Activated T-helper 1 cell treated with anti-CD3 and anti-CD28 coated beads, Interleukin-12 subunit alpha, Interleukin-12 subunit beta, Interleukin-2, Interleukin-4 antibody, amounts not matched to agents 30 ng/mL and 10 ng/mL and 1 ng/mL, durations not matched to agents 14 hours and 24 hours and 36 hours (primary cell): ENCODE data around the gene ETS1. TPM values are rescaled to one million over a fixed set of nuclear protein-coding genes. Genes with fewer than 3 reads are reported as not detected.

Experiments
- DNase-seq: peaks from one replicate; pipeline ENCODE4 v3.0.0; 2021; ENCODE audit warnings: low spot score
- H3K27ac Mint-ChIP-seq: one replicate; pipeline ENCODE4 v1.8.0; 2021; ENCODE audit warnings: mild to moderate bottlenecking, mixed read lengths
- H3K27me3 Mint-ChIP-seq: one replicate; pipeline ENCODE4 v1.8.0; 2022; ENCODE audit warnings: mild to moderate bottlenecking, moderate library complexity, mixed read lengths; ENCODE audit not compliant: insufficient read depth
- H3K36me3 Mint-ChIP-seq: one replicate; pipeline ENCODE4 v1.8.0; 2021; ENCODE audit warnings: low read depth, mixed read lengths
- H3K4me1 Mint-ChIP-seq: one replicate; pipeline ENCODE4 v1.8.0; 2021; ENCODE audit warnings: low read depth, mixed read lengths
- H3K4me3 Mint-ChIP-seq: one replicate; pipeline ENCODE4 v1.8.0; 2021; ENCODE audit warnings: mild to moderate bottlenecking, moderate library complexity, mixed read lengths
- H3K9me3 Mint-ChIP-seq: one replicate; pipeline ENCODE4 v1.8.0; 2021; ENCODE audit warnings: mixed read lengths
- intact Hi-C: fragments of 100-400 bp; cut with micrococcal nuclease; formaldehyde crosslinking; loops from one replicate; pipeline ENCODE4 v1.15.1; 2024
- total RNA-seq: library from RNA; stranded (reverse); gene quantifications from 2 replicates; pipeline ENCODE4 v1.2.3, GENCODE V29; 2022

ETS1 gene
- total RNA-seq, 1 donor from 2014 or later = 609 TPM

DNA sequence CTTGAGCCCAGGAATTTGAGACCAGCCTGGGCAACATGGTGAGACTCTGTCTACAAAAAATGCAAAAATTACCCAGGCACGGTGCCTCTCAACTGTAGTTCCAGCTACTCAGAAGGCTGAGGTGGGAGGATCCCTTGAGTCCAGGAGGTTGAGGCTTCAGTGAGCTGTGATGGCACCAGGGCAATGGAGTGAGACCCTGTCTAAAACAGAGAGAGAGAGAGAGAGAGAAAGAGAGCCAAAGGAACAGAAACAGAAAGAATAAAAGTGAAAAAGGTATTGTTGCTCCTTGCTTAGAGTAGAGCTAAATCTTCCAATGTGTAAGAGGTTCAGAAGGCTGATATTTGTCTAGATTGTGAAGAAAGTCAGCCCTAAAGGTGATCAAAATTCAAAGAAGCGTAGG is 8.9 kb upstream of the ETS1 start:
- DNase-seq = no peak
- Mint-ChIP-seq H3K4me3 (no peak overlapping the region), H3K36me3 (no peaks in the 10 kb centered on the region), H3K4me1 (no peaks in the 10 kb centered on the region), H3K27me3 (peaks cover 3% of the 10 kb centered on the region), H3K27ac (no peak overlapping the region), H3K9me3 (no peaks in the 10 kb centered on the region)
- intact Hi-C loops = no loop called here

DNA sequence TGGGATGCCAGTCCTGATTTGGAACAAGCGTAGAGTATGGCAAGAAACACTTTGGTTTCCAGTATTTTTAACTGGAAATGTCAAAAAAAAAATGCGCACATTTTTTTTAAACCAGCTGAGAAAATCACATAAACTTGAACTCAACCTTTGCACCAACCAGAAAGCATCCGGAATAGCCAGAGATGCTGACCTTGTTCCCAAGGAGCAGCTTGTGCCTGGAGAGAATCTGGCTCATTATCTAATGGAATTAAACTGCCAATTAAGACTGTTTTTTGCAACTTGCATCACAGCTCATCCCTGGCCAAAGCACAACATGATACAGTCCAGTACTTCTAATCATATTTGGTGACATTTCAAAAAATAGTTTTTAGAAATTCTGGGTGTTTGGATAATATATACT is 8.4 kb upstream of the ETS1 start:
- H3K27me3 Mint-ChIP-seq = peaks cover 3% of the 10 kb centered on the region
- H3K27ac Mint-ChIP-seq = no peak overlapping the region
- H3K4me3 Mint-ChIP-seq = no peak overlapping the region
- no peaks in the 10 kb centered on the region for H3K36me3 Mint-ChIP-seq
- H3K4me1 Mint-ChIP-seq = no peaks in the 10 kb centered on the region
- no peak for DNase-seq
- intact Hi-C loops = no loop called here
- no peaks in the 10 kb centered on the region for H3K9me3 Mint-ChIP-seq

DNA sequence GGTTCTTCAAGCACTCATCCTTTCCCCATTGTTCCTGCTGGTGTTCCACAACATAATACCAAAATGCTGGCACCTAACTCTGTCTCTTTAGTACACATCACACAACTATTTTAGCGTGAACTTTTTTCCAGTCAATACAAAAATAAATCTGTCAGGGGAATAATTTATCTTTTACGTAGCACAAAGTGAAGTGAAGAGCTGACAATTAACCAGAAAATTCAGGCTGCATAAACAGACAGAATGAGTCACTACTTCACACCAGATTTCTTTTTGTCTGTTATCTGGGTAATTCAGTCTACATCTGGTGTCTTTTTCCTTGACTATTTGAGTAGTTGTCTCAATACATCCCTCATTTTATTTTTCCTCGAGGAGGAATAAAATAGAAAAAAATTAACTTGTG is 7.9 kb upstream of the ETS1 start:
- no peaks in the 10 kb centered on the region for H3K9me3 Mint-ChIP-seq
- no peak overlapping the region for H3K27ac Mint-ChIP-seq
- intact Hi-C loops = no loop called here
- H3K27me3 Mint-ChIP-seq = peaks cover 3% of the 10 kb centered on the region
- no peak overlapping the region for H3K4me3 Mint-ChIP-seq
- H3K36me3 Mint-ChIP-seq = no peaks in the 10 kb centered on the region
- DNase-seq = no peak
- no peaks in the 10 kb centered on the region for H3K4me1 Mint-ChIP-seq

DNA sequence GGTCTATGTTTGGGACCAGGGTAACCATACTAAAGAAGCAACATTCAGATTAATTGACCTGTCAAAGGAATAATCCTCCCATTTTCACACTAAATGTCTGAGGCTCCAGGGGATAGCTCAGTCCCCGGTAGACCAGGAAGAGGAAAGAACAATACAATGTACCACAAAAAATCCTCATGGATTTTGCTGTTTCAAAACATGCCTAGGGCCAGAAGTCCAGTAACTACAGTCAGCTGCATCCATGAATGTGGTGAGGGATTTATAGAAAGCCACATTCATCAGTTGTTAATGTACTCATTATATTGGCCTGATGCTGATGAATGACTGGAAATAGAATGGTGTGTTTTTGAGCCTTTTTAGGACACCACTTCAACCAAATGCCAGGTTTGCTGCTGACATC is 6.9 kb upstream of the ETS1 start:
- intact Hi-C loops = no loop called here
- no peaks in the 10 kb centered on the region for H3K36me3 Mint-ChIP-seq
- H3K27me3 Mint-ChIP-seq = peaks cover 8% of the 10 kb centered on the region
- no peak overlapping the region for H3K4me3 Mint-ChIP-seq
- H3K9me3 Mint-ChIP-seq = peaks cover 3% of the 10 kb centered on the region
- H3K4me1 Mint-ChIP-seq = no peaks in the 10 kb centered on the region
- DNase-seq = no peak
- no peak overlapping the region for H3K27ac Mint-ChIP-seq

DNA sequence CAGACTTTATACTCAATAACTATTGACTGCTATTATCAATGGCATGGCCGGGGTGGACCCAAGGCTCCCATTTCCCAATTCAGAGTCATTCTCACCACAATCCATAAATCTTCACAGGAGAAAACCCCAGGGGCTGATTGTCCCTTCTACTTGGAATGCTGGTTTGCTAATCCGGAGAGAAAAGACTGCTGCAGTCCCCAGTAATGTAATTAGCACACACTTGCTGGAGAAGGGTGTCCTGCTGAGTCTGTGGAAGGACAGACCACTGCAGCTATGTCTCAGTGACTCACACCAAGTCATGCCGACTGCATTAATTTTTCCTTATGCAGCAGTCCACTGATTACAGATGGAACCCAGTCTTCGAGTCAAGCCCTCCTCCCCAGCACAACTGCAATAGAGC is 5.9 kb upstream of the ETS1 start:
- Mint-ChIP-seq H3K4me3 (no peak overlapping the region), H3K27me3 (peaks cover 8% of the 10 kb centered on the region), H3K27ac (no peak overlapping the region), H3K9me3 (peaks cover 3% of the 10 kb centered on the region), H3K36me3 (no peaks in the 10 kb centered on the region), H3K4me1 (no peaks in the 10 kb centered on the region)
- intact Hi-C loops = no loop called here
- no peak for DNase-seq

DNA sequence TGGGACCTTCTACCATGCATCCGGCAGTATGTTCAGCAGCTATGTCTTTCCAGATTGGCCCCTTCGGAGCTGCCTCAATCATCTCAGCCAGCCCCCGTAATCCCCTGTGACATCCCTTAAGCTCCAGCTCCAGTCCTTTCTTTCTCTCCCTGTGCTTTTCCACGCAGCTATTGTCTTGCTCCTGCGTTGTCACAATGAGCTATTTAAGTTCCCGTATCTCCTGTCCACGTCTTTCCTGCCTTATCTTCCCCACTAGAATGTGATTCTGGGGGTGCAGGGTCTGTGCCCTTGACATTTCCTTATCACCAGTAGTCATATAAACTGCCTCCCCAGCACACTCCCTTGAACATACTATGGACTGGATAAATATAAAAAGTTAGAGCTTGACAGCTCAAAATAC is 5.1 kb upstream of the ETS1 start:
- Mint-ChIP-seq H3K27ac (no peak overlapping the region), H3K36me3 (no peaks in the 10 kb centered on the region), H3K27me3 (peaks cover 8% of the 10 kb centered on the region), H3K4me1 (no peaks in the 10 kb centered on the region), H3K4me3 (no peak overlapping the region), H3K9me3 (peaks cover 3% of the 10 kb centered on the region)
- DNase-seq = no peak
- intact Hi-C loops = no loop called here

DNA sequence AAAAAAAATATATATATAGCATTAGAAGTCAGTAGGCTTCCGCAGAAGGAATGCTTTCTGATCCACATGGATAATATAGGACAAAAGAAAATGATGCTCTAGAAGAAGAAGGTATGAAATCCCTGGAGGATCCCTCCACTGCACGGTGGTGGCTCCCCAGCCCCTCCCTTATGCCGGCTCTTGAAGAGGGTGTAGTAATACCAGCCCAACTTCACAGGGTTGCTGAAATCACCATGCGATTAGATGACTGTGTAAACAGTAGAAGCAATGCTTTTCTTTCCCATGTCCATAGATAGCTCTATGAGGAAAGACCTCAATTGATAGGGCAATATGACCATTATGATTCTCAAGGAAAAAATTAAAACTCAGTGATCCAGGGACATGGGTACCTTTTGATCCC is 3.2 kb upstream of the ETS1 start:
- intact Hi-C loops = no loop called here
- no peak overlapping the region for H3K27ac Mint-ChIP-seq
- no peaks in the 10 kb centered on the region for H3K36me3 Mint-ChIP-seq
- peaks cover 3% of the 10 kb centered on the region for H3K4me1 Mint-ChIP-seq
- H3K9me3 Mint-ChIP-seq = peaks cover 3% of the 10 kb centered on the region
- H3K27me3 Mint-ChIP-seq = peaks cover 11% of the 10 kb centered on the region
- DNase-seq = no peak
- H3K4me3 Mint-ChIP-seq = no peak overlapping the region

DNA sequence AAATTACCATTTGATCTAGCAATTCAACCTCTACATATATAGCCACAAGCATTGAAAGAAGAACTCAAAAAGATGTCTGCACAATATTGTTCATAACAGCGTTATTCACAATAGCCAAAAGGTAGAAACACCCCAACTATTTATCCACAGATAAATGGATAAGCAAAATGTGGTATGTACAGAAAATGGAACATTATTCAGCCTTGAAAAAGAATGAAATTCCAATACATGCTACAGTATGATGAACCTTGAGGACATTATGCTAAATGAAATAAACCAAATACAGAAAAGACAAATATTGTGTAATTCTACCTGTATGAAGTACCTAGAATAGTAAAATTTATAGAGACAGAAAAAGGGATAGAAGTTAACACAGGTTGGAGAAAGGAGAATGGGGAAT is 2.6 kb upstream of the ETS1 start:
- Mint-ChIP-seq H3K4me1 (peaks cover 3% of the 10 kb centered on the region), H3K27me3 (peaks cover 11% of the 10 kb centered on the region), H3K9me3 (peaks cover 3% of the 10 kb centered on the region), H3K36me3 (no peaks in the 10 kb centered on the region), H3K27ac (no peak overlapping the region), H3K4me3 (no peak overlapping the region)
- intact Hi-C loops = no loop called here
- DNase-seq = no peak

DNA sequence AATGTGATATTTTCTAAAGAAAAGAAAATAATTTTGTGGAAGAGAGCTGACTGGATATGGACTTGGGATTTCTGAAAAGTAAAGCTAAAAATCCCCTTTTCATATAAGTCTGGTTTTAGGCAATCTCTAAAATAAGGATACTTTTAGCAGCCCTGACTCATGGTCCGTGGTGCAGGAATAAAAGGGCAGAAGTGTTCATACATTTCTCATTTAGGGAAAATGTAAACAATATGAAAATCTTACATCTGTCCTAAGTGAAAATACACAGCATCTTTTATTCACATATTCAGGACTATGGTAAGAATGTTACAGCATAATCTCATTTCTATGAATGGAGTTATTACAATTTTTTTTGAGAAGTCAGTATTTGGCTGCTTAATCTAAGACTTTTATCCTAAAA is 735 bp upstream of the ETS1 start:
- Mint-ChIP-seq H3K9me3 (peaks cover 3% of the 10 kb centered on the region), H3K4me3 (no peak overlapping the region), H3K27ac (no peak overlapping the region), H3K4me1 (peaks cover 12% of the 10 kb centered on the region), H3K27me3 (peaks cover 11% of the 10 kb centered on the region), H3K36me3 (no peaks in the 10 kb centered on the region)
- no peak for DNase-seq
- intact Hi-C loops = no loop called here

DNA sequence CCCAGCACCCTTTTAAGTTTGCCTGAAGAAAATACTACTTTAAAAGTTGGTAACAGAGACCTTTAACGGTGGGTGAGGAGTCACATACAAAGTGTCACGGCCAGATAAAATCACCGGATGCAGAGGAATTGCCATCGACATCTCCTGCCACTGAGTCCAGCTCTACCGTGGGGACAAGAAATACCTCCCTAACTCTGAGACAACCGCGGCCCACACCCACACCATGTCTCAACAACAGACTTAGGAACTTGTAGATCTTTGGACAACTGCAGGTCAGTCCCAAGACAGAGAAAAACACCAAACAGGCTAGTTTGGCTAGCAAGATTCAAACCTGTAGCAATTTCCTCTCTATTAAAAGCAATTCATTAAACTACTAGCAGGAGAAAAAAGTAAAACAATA is 669 bp downstream of the ETS1 start:
- intact Hi-C loops = no loop called here
- no peak for DNase-seq
- peaks cover 3% of the 10 kb centered on the region for H3K9me3 Mint-ChIP-seq
- no peaks in the 10 kb centered on the region for H3K36me3 Mint-ChIP-seq
- H3K27ac Mint-ChIP-seq = no peak overlapping the region
- H3K4me1 Mint-ChIP-seq = peaks cover 24% of the 10 kb centered on the region
- H3K4me3 Mint-ChIP-seq = no peak overlapping the region
- H3K27me3 Mint-ChIP-seq = peaks cover 11% of the 10 kb centered on the region

DNA sequence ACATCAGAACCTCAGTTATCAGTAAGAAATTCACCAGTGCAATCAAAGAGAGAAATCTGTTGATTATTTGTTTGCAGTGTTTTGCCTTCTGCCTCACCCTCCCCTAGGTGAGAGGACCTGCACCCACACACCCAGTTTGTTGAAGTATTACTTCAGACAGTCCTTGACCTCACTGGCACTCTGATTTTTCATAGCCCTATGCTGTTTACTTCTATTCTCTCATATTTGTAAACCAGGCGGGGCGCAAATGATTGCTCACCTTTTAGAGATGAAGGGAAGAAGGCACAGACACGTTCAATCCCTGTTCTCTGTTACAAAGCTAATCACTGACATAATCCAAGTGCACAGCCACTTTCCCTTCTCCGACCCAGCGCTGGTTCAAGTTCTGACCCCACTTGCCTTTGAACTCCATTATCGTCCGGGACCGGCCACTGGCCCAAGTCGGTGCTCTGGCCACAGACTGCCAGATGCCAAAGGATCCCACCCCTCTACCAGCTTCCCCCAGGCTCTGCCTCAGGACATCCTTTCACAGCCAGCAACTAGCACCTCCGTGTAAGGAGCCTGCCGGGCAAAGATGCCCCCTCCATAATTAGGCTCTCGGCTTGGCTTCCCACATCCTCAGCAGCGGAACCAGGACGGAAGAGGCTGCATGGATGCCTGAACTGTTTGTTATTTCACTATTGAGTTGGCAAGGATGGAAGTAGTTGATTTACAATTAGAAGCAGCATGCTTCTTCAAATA is 1.7 kb downstream of the ETS1 start:
- no peak overlapping the region for H3K4me3 Mint-ChIP-seq
- no peak for DNase-seq
- peaks cover 11% of the 10 kb centered on the region for H3K27me3 Mint-ChIP-seq
- H3K4me1 Mint-ChIP-seq = peaks cover 34% of the 10 kb centered on the region
- H3K9me3 Mint-ChIP-seq = peaks cover 3% of the 10 kb centered on the region
- no peaks in the 10 kb centered on the region for H3K36me3 Mint-ChIP-seq
- no peak overlapping the region for H3K27ac Mint-ChIP-seq
- intact Hi-C loops = no loop called here

DNA sequence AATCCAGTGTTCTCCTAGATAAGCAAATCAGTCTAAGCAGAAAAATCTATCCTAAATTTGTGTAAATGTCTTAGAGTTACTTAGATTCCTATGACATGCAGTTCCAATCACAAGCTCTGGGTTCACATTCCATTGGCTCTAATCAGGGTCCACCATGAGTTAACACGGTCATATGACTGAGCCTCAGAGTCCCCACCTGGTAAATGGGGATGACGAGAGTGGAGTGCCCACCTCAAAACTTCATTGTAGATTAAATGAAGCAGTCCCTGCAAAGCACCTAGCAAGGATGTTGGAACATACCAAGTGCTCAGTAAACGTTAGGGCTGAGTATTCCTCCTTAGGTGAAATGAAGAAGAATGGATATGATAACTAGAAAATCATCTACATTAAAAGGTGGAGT is 3.1 kb downstream of the ETS1 start:
- no peak overlapping the region for H3K4me3 Mint-ChIP-seq
- intact Hi-C loops = loop anchor here (5.0 kb wide), 1 partner anchor 108 kb away; the partner anchor contains the start of gene FLI1
- H3K9me3 Mint-ChIP-seq = no peaks in the 10 kb centered on the region
- H3K36me3 Mint-ChIP-seq = no peaks in the 10 kb centered on the region
- H3K4me1 Mint-ChIP-seq = peaks cover 47% of the 10 kb centered on the region
- no peak overlapping the region for H3K27ac Mint-ChIP-seq
- no peak for DNase-seq
- peaks cover 6% of the 10 kb centered on the region for H3K27me3 Mint-ChIP-seq

DNA sequence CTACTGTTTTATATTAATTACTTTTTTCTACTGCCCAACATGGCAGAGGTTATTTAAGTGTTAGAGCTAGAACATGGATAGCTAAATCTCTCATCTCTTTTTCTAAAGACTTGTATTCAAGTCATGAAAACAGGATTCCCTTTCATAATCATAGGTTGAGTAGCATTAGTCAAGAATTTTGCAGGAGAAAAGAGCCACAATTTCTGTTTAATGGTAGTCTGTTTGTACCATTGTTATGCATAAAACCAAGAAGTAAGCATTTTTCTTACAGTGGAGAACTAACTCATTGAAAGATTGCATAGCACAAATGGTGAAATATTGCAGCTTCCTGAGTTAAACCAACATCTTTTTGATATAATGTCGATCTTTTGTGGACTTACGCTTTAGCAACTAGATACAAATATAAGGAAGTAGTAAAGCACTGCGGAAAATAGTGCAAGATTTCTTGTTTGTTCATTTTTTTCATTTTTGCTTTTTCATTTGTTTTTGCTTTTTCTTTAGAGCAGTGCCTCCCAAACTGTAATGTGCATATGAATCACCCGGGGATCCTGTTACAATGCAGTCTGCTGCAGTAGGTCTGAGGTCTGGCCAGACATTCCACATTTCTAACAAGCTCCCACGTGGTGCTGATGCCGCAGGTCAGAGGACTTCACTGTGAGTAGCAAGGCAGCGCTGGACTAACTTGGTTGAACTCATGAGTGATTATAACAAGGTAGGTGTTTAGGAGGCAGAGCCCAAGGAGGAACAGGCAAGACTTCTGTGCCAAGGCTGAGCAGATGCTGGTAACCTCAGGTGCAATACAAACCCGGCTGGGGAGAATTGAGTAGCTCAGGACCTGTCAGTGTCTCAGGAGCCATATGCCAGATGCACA is 4.6 kb downstream of the ETS1 start:
- DNase-seq = no peak
- Mint-ChIP-seq H3K27me3 (peaks cover 6% of the 10 kb centered on the region), H3K27ac (peak overlapping the region; percentile 80), H3K4me3 (no peak overlapping the region), H3K36me3 (no peaks in the 10 kb centered on the region), H3K4me1 (peaks cover 51% of the 10 kb centered on the region), H3K9me3 (no peaks in the 10 kb centered on the region)
- intact Hi-C loops = loop anchor here (5.0 kb wide), 1 partner anchor 110 kb away; the partner anchor contains the start of gene FLI1
